WTC11 (cell line): ENCODE results near the gene SAMSN1. TPM values are rescaled to one million over a fixed set of nuclear protein-coding genes. Genes with fewer than 3 reads are reported as not detected.

Source experiments
- ATAC-seq: fragments of 200-7000 bp; cut with Tn5 transposase; 2 replicates; pipeline ENCODE4 v1.10.0; 2021; ENCODE audit warnings: mild to moderate bottlenecking, moderate library complexity
- CTCF ChIA-PET: fragments of 300-600 bp; sonication (Branson Sonifier 250); formaldehyde crosslinking; loops from one replicate; lab custom pipeline; 2021; ENCODE audit warnings: antibody characterized with exemption; lab: Charles Lee
- POLR2A ChIA-PET: fragments of 350-600 bp; sonication (Branson Sonifier 250); formaldehyde crosslinking; loops from one replicate; lab custom pipeline; 2021; ENCODE audit warnings: antibody characterized with exemption; lab: Charles Lee
- DNase-seq: peaks from one replicate; pipeline ENCODE4 v3.0.0; 2021; ENCODE audit warnings: low spot score
- H3K27ac Mint-ChIP-seq: 2 replicates; pipeline ENCODE4 v1.8.0; 2021; ENCODE audit warnings: mixed read lengths
- H3K27me3 Mint-ChIP-seq: 2 replicates; pipeline ENCODE4 v1.8.0; 2021; ENCODE audit warnings: low read depth, mild to moderate bottlenecking, moderate library complexity, mixed read lengths
- H3K36me3 Mint-ChIP-seq: 2 replicates; pipeline ENCODE4 v1.8.0; 2021; ENCODE audit warnings: mixed read lengths
- H3K4me1 Mint-ChIP-seq: 2 replicates; pipeline ENCODE4 v1.8.0; 2022; ENCODE audit warnings: mixed read lengths
- H3K4me3 Mint-ChIP-seq: 2 replicates; pipeline ENCODE4 v1.8.0; 2021; ENCODE audit warnings: mild to moderate bottlenecking, moderate library complexity, mixed read lengths
- H3K9me3 Mint-ChIP-seq: 2 replicates; pipeline ENCODE4 v1.8.0; 2021; ENCODE audit warnings: mixed read lengths
- FOXK1 ChIP-seq: sonication (generic); formaldehyde crosslinking; IDR thresholded peaks from 2 replicates; pipeline ENCODE4 v1.8.0; 2022; ENCODE audit warnings: mild to moderate bottlenecking, moderate library complexity, missing genetic modification reagents
- OVOL2 ChIP-seq: fragments of 250-450 bp; sonication (Bioruptor Pico); IDR thresholded peaks from 2 replicates; pipeline ENCODE4 v1.9.0; 2021; ENCODE audit warnings: mild to moderate bottlenecking, borderline replicate concordance
- PRDM15 ChIP-seq: sonication (generic); formaldehyde crosslinking; IDR thresholded peaks from 2 replicates; pipeline ENCODE4 v1.8.0; 2022; ENCODE audit warnings: missing genetic modification reagents
- STAT6 ChIP-seq: sonication (generic); formaldehyde crosslinking; conservative IDR thresholded peaks from 2 replicates; pipeline ENCODE4 v1.8.1; 2023; ENCODE audit warnings: mild to moderate bottlenecking, low read depth, missing genetic modification reagents, moderate library complexity
- TEAD1 ChIP-seq: sonication (generic); formaldehyde crosslinking; IDR thresholded peaks from 2 replicates; pipeline ENCODE4 v1.8.0; 2022; ENCODE audit warnings: mild to moderate bottlenecking, missing genetic modification reagents
- ZBTB43 ChIP-seq: sonication (generic); formaldehyde crosslinking; IDR thresholded peaks from 2 replicates; pipeline ENCODE4 v1.8.1; 2023; ENCODE audit warnings: mild to moderate bottlenecking, missing genetic modification reagents
- ZNF532 ChIP-seq: fragments of 250-450 bp; sonication (Bioruptor Pico); IDR thresholded peaks from 2 replicates; pipeline ENCODE4 v1.9.0; 2021; ENCODE audit warnings: mild to moderate bottlenecking, borderline replicate concordance
- total RNA-seq: library from RNA; stranded (reverse); gene quantifications from 3 replicates; pipeline ENCODE4 v1.2.3, GENCODE V29; 2021

SAMSN1 gene
- total RNA-seq, 1 experiment from 2014 or later: 1.2 TPM

GRCh38 chr21:14583629-14584255, 37.6 kb upstream of the SAMSN1 start:
- Mint-ChIP-seq H3K4me3 (no peak overlapping the region), H3K27ac (no peak overlapping the region), H3K4me1 (no peaks in the 10 kb centered on the region), H3K27me3 (no peaks in the 10 kb centered on the region), H3K36me3 (peaks cover 5% of the 10 kb centered on the region), H3K9me3 (peaks cover 9% of the 10 kb centered on the region)
- TF ChIP-seq PRDM15 (no peak), FOXK1 (CRISPR knock-in tag) (no peak), TEAD1 (CRISPR knock-in tag) (no peak), ZNF532 (CRISPR knock-in tag) (no peak), STAT6 (CRISPR knock-in tag) (no peak), ZBTB43 (no peak)
- POLR2A ChIA-PET: interaction anchor here (0.6 to 0.8 kb wide), 2 partner anchors 13 to 17 kb away, joined by 3 to 4 read pairs; no protein-coding TSS in a partner anchor
- CTCF ChIA-PET: no interaction called here
- ATAC-seq (no peak), DNase-seq (no peak)

- H3K27me3 Mint-ChIP-seq: no peaks in the 10 kb centered on the region
- ChIA-PET CTCF (no interaction called here), POLR2A (interaction anchor here (0.6 to 0.8 kb wide), 2 partner anchors 13 to 17 kb away, joined by 3 to 4 read pairs; no protein-coding TSS in a partner anchor)
- H3K4me1 Mint-ChIP-seq: no peaks in the 10 kb centered on the region
- ATAC-seq (no peak), DNase-seq (no peak)
- peaks cover 5% of the 10 kb centered on the region; the same call in 1 of the 2 replicates for H3K9me3 Mint-ChIP-seq
- no peaks in the 10 kb centered on the region; the same call in 1 of the 2 replicates for H3K36me3 Mint-ChIP-seq
- H3K4me3 Mint-ChIP-seq: no peak overlapping the region
- H3K27ac Mint-ChIP-seq: no peak overlapping the region
- TF ChIP-seq OVOL2: no peak
Observed at GRCh38 chr21:14582934-14583628, 37.0 kb upstream of the SAMSN1 start.
